Common myeloid progenitor, CD34-positive (primary cell): Measurements from ENCODE around the gene POMGNT2. TPM values are rescaled to one million over a fixed set of nuclear protein-coding genes. Genes with fewer than 3 reads are reported as not detected.
A peak's percentile ranks its signal among the peaks of the same experiment; 100 is the strongest.

Source experiments
- CTCF ChIA-PET: fragments of 350-600 bp; sonication (Branson Sonifier 250); formaldehyde crosslinking; loops from one replicate; lab custom pipeline; 2021; ENCODE audit warnings: antibody characterized with exemption; lab: Charles Lee
- POLR2A ChIA-PET: fragments of 350-600 bp; sonication (Branson Sonifier 250); formaldehyde crosslinking; loops from one replicate; lab custom pipeline; 2021; ENCODE audit warnings: antibody characterized with exemption; lab: Charles Lee
- DNase-seq, 3 donors: peaks; one replicate each; pipeline versions ENCODE4 v3.0.0 to v3.0.0-alpha.2; 2013
- H3K27ac ChIP-seq, 2 experiments: 1 replicate in 1 of 2; 2 replicates in 1 of 2; pipeline ENCODE4 v1.7.0; 2013; ENCODE audit warnings: inconsistent platforms in 2 of 2, low read length in 2 of 2, mild to moderate bottlenecking in 2 of 2, low read depth in 1 of 2, moderate library complexity in 1 of 2; ENCODE audit not compliant: severe bottlenecking in 2 of 2, insufficient read depth in 1 of 2, poor library complexity in 1 of 2
- H3K27me3 ChIP-seq, 5 experiments: replicated peaks in 2 of 5; 1 replicate in 3 of 5; 2 replicates in 2 of 5; pipeline versions ENCODE4 v1.6.1 to v1.7.0; 2013; ENCODE audit warnings: low read length in 4 of 5, mild to moderate bottlenecking in 2 of 5, moderate library complexity in 2 of 5, inconsistent platforms in 1 of 5; ENCODE audit not compliant: insufficient read depth in 5 of 5, control insufficient read depth in 4 of 5
- H3K36me3 ChIP-seq, 4 experiments: 1 replicate in 2 of 4; 2 replicates in 2 of 4; pipeline versions ENCODE4 v1.6.1 to v1.7.0; 2013; ENCODE audit warnings: low read length in 3 of 4, control low read depth in 1 of 4, mild to moderate bottlenecking in 1 of 4; ENCODE audit not compliant: control insufficient read depth in 4 of 4, insufficient read depth in 4 of 4
- H3K4me1 ChIP-seq, 4 experiments: 1 replicate in 3 of 4; 2 replicates in 1 of 4; pipeline versions ENCODE4 v1.6.1 to v1.7.1; 2013; ENCODE audit warnings: low read length in 3 of 4, mild to moderate bottlenecking in 3 of 4, control low read depth in 1 of 4, inconsistent platforms in 1 of 4, moderate library complexity in 1 of 4; ENCODE audit not compliant: control insufficient read depth in 4 of 4, insufficient read depth in 4 of 4; ENCODE audit errors: control extremely low read depth in 1 of 4
- H3K4me3 ChIP-seq, 7 experiments: 1 replicate in 4 of 7; 2 replicates in 3 of 7; pipeline versions ENCODE4 v1.5.1 to v1.7.0; 2013; ENCODE audit warnings: mild to moderate bottlenecking in 7 of 7, low read length in 6 of 7, moderate library complexity in 6 of 7, inconsistent platforms in 2 of 7, low read depth in 2 of 7, control low read depth in 1 of 7; ENCODE audit not compliant: insufficient read depth in 4 of 7, control insufficient read depth in 1 of 7; ENCODE audit errors: extremely low read depth in 1 of 7
- H3K9me3 ChIP-seq, 5 experiments: 1 replicate in 4 of 5; 2 replicates in 1 of 5; pipeline versions ENCODE4 v1.6.1 to v1.7.1; 2013; ENCODE audit warnings: low read length in 4 of 5, mild to moderate bottlenecking in 2 of 5, inconsistent platforms in 1 of 5, low read depth in 1 of 5, moderate library complexity in 1 of 5; ENCODE audit not compliant: control insufficient read depth in 4 of 5, insufficient read depth in 2 of 5; ENCODE audit errors: control extremely low read depth in 1 of 5
- WGBS: methylation state at CpG from one replicate; pipeline ENCODE4 v1.1.5; 2013; ENCODE audit not compliant: insufficient coverage; 5-methylcytosine and 5-hydroxymethylcytosine counted together
- polyA plus RNA-seq: library from polyadenylated mRNA; unstranded; fragments of 120-200 nt; gene quantifications from one replicate; pipeline ENCODE4 v1.2.1, GENCODE V29; 2013

The POMGNT2 gene
- 4.6 TPM for polyA plus RNA-seq

- ChIA-PET POLR2A (no interaction called here), CTCF (interaction anchor here (1.5 kb wide), 1 partner anchor 17 kb away, joined by 5 read pairs; no protein-coding TSS in a partner anchor)
- Histone ChIP-seq H3K4me3 (peak within 1 kb of the TSS; percentile 45 to 74 (median 69)), H3K27ac (no peak within 1 kb of the TSS), H3K36me3 (no peaks in the 10 kb centered on the region), H3K4me1 (peaks cover 0 to 12% (median 10%) of the 10 kb centered on the region in 4 experiments), H3K9me3 (no peaks in the 10 kb centered on the region), H3K27me3 (peaks cover 0 to 2% (median 0%) of the 10 kb centered on the region in 5 experiments)
- peak; percentile 81 to 89 (median 87) for DNase-seq
- WGBS: 0% methylated on average over 37 of the region's 71 CpGs
Observed at GRCh38 chr3:43105596-43106292, at the start of gene POMGNT2. TSS of gene POMGNT2 (minus strand) at chr3:43106079. CDS start at chr3:43081431, 24,648 bp downstream.

- ChIA-PET CTCF (no interaction called here), POLR2A (no interaction called here)
- peaks cover 2 to 16% (median 9%) of the 10 kb centered on the region in 4 experiments for H3K4me1 ChIP-seq
- H3K36me3 ChIP-seq: no peaks in the 10 kb centered on the region
- no peaks in the 10 kb centered on the region for H3K9me3 ChIP-seq
- no peak overlapping the region for H3K27ac ChIP-seq
- 87% methylated on average over 5 of the region's 5 CpGs for WGBS
- no peaks in the 10 kb centered on the region for H3K27me3 ChIP-seq
- DNase-seq: no peak
- no peak overlapping the region for H3K4me3 ChIP-seq
Observed at GRCh38 chr3:43154980-43155379, 49.1 kb upstream of the POMGNT2 start.

- ChIA-PET CTCF (interaction anchor here (1.2 to 1.5 kb wide), 2 partner anchors 16 to 350 kb away, joined by 3 read pairs; no protein-coding TSS in a partner anchor), POLR2A (no interaction called here)
- 89% methylated on average over 9 of the region's 19 CpGs for WGBS
- Histone ChIP-seq H3K27ac (no peak overlapping the region), H3K36me3 (no peaks in the 10 kb centered on the region), H3K9me3 (no peaks in the 10 kb centered on the region), H3K4me1 (peaks cover 2 to 16% (median 9%) of the 10 kb centered on the region in 4 experiments), H3K27me3 (no peaks in the 10 kb centered on the region), H3K4me3 (peak overlapping the region in 1 of 7 experiments; percentile 6)
- peak; percentile 26 to 82 (median 70) for DNase-seq
Observed at GRCh38 chr3:43153216-43154083, 47.6 kb upstream of the POMGNT2 start.

- WGBS: 5% methylated on average over 5 of the region's 5 CpGs
- no peaks in the 10 kb centered on the region for H3K9me3 ChIP-seq
- ChIA-PET POLR2A (no interaction called here), CTCF (interaction anchor here (1.2 to 1.5 kb wide), 2 partner anchors 17 to 351 kb away, joined by 3 read pairs; no protein-coding TSS in a partner anchor)
- peak; percentile 37 to 81 (median 75) for DNase-seq
- H3K27me3 ChIP-seq: no peaks in the 10 kb centered on the region
- no peaks in the 10 kb centered on the region for H3K36me3 ChIP-seq
- no peak overlapping the region for H3K27ac ChIP-seq
- peaks cover 2 to 16% (median 9%) of the 10 kb centered on the region in 4 experiments for H3K4me1 ChIP-seq
- peak overlapping the region in 1 of 7 experiments; percentile 6 for H3K4me3 ChIP-seq
Observed at GRCh38 chr3:43152649-43153048, 46.8 kb upstream of the POMGNT2 start.

- DNase-seq: peak in 2 of 3 donors; percentile 11 to 18
- ChIA-PET POLR2A (no interaction called here), CTCF (no interaction called here)
- Histone ChIP-seq H3K4me1 (peaks cover 2 to 13% (median 8%) of the 10 kb centered on the region in 4 experiments), H3K36me3 (no peaks in the 10 kb centered on the region), H3K9me3 (no peaks in the 10 kb centered on the region), H3K27me3 (no peaks in the 10 kb centered on the region), H3K27ac (no peak overlapping the region), H3K4me3 (no peak overlapping the region)
Observed at GRCh38 chr3:43148033-43148432, 42.2 kb upstream of the POMGNT2 start.

- no peaks in the 10 kb centered on the region for H3K27me3 ChIP-seq
- ChIA-PET CTCF (no interaction called here), POLR2A (no interaction called here)
- DNase-seq: no peak
- H3K9me3 ChIP-seq: no peaks in the 10 kb centered on the region
- H3K27ac ChIP-seq: no peak overlapping the region
- H3K4me3 ChIP-seq: no peak overlapping the region
- 100% methylated on average over 1 of the region's 1 CpG for WGBS
- peaks cover 0 to 6% (median 1%) of the 10 kb centered on the region in 4 experiments for H3K4me1 ChIP-seq
- no peaks in the 10 kb centered on the region for H3K36me3 ChIP-seq
Observed at GRCh38 chr3:43146599-43146998, 40.7 kb upstream of the POMGNT2 start.
